Kasumi-1 (cell line): Measurements from ENCODE around the gene HCST.

Experiments used
- DNase-seq, 2 experiments: peaks; one replicate each; lab custom pipeline; 2025; lab: John Stamatoyannopoulos, UW

The HCST gene

DNA sequence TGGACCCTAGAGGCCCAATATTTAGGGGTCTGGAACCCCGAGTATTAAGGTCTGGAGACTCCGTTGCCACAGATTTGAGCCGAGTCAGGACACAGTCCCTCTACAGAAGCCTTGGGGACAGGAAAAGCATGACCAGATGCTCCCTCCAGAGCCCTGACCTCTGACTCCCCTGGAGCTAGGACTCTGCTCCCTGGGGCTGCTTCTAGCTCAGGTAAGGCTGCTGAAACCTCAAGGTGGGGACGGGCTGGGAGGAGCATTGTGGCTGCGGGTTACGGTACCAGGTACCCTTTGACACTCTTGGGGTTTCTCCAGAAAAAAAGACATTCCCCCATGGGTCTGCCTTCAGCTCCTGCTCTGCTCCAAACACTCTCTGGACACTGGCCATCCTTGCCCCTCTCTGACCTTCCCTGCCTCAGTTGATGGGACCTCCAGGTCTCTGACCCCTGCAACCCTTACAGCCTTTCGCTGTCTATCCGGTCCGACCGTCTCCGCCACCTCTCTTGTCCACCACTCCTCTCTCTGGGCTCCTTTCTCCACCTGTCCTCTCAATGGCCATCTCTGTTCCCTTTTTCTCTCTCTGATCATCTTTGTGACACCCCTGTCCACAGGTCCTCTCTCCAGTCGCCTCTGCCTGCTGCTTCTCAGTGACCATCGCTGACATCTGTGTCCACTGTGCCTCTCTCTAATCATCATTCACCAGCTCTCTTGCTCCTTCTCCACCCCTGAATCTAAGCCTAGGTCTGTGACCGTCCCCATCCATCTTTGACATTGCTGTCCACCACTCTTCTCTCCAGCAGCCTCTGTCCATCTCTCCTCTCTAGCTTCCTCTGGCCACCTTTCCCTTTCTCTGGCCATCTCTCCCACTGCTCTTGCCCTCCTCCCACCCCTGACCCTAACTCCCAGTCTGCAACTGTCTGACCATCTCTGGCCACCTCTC, 35.3 kb downstream of the HCST start:
- no peak for DNase-seq

DNA sequence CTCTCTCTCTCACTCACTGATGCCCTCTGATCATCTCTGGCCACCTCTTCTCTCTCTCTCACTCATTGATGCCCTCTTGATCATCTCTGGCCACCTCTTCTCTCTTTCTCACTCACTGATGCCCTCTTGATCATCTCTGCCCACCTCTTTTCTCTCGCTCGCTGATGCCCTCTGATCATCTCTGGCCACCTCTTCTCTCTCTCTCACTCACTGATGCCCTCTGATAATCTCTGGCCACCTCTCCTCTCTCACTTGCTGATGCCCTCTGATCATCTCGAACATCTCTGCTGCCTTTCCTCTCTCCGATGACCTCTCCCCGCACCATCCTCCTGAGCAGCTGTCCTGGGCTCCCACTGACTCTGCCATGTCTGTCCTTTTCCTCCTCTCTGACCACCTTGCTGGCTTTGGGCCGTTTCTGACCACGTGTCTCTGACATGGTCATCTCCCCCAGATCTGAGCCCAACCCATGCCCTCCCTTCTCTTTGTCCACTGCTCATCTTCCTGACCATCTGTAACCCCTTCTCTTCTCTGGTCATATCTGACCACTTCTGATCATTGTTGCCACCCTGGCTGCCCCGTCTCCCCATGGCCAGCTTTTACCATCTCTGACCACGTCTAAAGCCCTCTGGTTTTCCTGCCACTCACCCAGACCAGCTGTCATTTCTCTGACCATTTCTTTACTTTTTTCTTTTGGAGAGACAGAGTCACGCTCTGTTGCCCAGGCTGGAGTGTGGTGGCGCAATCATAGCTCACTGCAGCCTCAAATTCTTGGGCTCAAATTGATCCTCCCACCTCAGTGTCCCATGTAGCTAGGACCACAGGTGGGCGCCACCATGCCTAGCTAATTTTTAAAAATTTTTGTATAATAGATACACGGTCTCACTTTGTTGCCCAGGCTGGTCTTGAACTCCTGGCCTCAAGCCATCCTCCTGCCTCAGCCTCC, 36.2 kb downstream of the HCST start:
- DNase-seq = no peak

DNA sequence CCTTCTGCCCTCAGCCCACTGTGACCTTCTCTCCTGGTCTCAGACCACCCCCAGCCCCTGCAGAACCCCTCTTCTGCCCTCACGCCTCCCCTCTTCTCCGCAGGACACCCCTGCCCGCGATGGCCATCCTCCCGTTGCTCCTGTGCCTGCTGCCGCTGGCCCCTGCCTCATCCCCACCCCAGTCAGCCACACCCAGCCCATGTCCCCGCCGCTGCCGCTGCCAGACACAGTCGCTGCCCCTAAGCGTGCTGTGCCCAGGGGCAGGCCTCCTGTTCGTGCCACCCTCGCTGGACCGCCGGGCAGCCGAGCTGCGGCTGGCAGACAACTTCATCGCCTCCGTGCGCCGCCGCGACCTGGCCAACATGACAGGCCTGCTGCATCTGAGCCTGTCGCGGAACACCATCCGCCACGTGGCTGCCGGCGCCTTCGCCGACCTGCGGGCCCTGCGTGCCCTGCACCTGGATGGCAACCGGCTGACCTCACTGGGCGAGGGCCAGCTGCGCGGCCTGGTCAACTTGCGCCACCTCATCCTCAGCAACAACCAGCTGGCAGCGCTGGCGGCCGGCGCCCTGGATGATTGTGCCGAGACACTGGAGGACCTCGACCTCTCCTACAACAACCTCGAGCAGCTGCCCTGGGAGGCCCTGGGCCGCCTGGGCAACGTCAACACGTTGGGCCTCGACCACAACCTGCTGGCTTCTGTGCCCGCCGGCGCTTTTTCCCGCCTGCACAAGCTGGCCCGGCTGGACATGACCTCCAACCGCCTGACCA, 37.2 kb downstream of the HCST start:
- no peak for DNase-seq

DNA sequence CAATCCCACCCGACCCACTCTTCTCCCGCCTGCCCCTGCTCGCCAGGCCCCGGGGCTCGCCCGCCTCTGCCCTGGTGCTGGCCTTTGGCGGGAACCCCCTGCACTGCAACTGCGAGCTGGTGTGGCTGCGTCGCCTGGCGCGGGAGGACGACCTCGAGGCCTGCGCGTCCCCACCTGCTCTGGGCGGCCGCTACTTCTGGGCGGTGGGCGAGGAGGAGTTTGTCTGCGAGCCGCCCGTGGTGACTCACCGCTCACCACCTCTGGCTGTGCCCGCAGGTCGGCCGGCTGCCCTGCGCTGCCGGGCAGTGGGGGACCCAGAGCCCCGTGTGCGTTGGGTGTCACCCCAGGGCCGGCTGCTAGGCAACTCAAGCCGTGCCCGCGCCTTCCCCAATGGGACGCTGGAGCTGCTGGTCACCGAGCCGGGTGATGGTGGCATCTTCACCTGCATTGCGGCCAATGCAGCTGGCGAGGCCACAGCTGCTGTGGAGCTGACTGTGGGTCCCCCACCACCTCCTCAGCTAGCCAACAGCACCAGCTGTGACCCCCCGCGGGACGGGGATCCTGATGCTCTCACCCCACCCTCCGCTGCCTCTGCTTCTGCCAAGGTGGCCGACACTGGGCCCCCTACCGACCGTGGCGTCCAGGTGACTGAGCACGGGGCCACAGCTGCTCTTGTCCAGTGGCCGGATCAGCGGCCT, 37.9 kb downstream of the HCST start:
- DNase-seq = no peak

DNA sequence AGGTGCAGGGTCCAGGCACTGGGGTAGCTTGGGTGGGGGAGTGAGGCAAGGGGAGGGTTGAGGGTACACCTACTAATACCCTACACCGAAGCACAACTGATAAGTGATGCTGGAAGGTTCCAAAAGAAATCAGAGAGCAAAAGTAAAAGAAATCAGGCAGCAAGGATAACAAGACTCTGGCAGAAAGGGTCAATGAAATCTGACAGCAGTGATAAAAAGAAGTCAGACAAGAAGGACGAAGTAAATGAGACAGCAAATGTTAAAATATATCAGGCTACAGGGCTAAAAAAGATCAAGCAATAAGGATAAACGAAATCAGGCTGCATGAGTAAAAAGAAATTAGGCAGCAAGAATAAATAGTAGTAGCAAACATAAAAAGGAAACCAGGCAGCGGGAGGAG, 38.5 kb downstream of the HCST start:
- no peak for DNase-seq

DNA sequence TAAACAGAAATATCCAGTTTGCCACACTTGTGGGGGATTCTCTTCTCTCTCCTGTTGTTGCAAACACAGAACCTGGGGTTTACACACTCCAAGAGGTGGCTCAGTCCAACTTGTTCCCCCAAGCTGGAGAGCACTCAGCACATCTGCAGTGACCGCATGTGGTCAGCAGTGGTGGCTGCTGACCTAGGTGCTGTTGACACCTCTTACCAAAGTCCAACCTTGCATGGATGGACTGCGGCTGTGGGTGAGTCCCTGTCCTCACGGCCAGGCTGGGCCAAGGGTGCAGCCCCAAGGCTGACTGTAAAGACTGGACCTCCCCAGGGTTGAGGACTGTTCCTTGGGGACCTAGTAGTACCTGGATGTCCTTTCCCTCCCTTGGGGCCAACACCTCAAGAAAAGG, 39.9 kb downstream of the HCST start:
- DNase-seq = no peak

DNA sequence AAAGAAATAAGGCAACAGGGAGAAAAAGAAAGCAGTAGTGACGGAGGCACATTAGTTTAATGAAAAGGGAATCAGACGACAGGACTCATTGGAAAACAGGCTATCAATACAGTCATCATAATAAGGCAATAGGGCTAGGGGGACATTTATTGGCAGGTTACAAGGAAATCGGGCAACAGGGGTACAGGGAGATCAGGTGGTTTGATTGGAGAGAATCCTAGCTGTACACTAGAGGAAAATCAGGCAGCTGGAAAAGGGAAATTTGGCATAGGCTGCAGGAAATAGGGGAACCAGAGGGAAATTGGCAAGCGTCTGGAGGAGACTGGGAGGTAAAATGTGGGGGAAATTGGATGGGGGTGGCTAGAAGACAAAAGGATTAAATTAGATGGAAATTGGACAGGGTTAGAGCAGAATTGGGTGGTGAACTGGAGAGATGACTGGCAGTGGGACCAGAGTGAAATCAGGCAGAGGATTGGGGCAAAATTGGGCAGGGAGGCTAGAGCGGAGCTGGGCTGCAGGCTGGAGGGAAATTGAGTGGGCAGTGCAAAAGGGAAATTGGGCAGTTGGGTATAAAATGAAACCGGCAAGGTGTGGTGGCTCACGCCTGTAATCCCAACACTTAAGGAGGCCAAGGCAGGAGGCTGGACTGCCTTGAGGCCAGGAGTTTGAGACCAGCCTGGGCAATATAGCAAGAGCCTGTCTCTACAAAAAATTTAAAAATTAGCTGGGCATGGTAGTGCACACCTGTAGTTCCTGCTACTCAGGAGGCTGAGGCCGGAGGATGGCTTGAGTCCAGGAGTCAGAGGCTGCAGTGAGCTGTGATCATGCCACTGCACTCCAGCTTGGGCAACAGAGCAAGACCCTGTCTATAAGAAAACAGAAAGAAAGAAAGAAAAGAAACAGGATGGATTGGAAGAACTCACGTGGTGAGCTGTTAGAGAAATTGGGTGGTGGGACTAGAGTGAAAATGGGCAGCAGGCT, 41.3 kb downstream of the HCST start:
- DNase-seq = no peak

DNA sequence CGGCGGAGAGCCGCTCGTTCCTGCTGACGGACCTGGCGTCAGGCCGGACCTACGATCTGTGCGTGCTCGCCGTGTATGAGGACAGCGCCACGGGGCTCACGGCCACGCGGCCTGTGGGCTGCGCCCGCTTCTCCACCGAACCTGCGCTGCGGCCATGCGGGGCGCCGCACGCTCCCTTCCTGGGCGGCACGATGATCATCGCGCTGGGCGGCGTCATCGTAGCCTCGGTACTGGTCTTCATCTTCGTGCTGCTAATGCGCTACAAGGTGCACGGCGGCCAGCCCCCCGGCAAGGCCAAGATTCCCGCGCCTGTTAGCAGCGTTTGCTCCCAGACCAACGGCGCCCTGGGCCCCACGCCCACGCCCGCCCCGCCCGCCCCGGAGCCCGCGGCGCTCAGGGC, 42.2 kb downstream of the HCST start:
- DNase-seq = no peak

DNA sequence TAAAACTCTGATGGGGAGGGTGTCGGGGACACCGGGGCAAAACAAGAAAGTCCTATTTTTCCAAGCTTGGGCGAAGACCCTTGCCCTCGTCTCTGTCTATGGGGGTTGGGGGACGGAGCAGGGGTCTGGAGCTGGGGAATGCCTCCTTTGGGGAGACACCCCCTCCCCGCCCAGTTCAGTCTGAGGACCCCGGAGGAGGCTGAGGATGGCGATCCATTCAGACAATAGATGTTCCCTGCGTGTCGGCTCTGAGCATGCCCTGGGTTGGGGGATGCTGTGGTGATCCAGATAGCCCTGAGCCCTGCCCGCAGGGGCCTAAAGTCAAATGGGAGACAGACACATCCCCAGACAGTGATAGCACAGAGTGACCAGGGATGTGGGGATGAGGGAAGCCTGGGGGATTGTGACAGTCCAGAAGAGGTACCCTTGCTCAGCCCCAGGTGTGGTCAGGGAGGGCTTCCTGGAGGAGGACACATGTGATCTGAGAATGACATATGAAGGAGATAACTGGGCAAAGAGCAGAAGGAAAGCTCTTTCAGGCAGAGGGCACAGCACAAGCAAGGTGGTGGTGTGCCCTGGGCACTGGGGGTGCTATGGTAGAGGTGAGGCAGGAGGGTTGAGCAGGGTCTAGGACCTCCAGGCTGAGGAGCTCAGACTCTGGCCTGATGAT, 42.9 kb downstream of the HCST start:
- DNase-seq = no peak

DNA sequence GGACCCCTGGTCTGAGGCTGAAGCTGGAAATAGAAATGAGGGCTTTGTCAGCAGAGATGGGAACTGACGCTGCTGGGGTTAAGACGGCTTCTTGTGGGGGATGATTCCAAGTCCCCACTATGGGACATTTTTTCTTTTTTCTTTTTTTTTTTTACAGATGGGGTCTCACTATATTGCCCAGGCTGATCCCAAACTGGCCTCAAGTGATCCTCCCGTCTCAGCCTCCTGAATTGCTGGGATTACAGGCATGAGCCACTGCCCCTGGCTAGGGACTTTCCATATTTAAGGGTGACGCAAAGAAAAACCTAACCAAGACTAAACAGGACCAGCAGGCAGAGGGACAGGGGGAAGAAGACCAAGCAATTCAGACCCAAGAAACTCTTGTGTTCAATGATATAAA, 43.9 kb downstream of the HCST start:
- no peak for DNase-seq

DNA sequence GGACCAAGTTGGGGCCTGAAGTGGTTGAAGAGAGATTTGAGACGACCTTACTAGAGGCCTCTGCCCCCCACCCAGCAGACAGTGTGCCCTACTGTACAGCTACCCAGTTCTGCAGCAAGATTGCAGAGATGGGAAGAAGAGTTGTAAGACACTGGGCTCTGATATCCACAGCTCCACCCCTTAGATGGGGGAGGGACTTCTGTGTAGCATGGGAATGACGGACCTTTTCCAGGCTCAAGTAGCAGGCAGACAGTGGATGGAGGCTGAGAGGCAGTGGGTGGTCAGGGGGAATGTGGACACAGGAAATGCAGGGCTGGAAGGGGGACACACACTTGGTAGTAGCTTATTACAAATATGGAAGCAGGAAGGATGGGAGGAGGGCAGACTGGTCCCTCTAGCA, 46.8 kb downstream of the HCST start:
- DNase-seq = no peak
